ENCODE measurements around the gene MELTF. TPM values are rescaled to one million over a fixed set of nuclear protein-coding genes. Genes with fewer than 3 reads are reported as not detected.

The MELTF gene
- total RNA-seq, 1 experiment from 2014 or later = 18.7 TPM

DNA sequence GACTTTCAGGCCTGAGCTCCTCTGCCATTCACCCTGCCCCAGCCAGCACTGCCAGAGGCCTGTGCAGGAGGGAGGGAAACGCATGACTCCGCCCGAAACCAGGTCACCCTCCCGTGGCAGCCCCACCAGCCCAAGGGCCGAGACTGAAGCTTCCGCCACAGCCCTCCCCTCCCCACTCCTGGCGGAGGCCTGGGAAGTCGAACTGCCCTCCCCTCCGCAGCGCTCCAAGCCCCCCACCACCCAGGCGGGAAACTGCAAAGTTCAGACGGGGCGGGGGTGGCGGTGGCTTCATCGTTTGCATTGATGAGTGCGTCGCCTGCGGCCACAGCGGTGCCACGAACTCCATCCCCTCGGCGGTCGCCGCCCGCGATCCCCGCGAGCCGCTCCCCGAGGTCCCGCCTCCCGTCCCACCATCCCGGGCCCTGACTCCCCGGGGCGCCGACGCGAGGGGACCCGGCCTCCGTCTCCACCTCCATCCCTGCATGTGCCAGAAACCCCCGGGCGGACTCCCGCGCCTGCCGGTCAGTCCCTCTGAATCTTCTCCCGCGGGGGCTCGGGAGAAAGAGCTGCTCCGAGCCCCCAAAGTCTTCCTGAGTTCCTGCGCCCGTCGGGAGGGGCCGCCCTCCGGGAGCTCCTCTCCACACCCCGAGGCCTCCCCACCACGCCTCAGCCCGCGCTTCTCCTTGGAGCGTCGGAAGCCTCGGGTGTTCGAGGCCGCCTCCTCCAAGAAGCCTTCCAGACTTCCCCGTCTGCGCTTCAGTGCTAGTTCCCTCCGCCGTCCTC is 698 bp downstream of the MELTF start:
- Histone ChIP-seq H3K4me3 (ENCODE audit: low read depth in 2 of 2, low read length in 2 of 2) (peak overlapping the region; percentile 60 to 62), H3K27ac (ENCODE audit: low read length) (peak overlapping the region; percentile 51; the same call in 1 of the 2 replicates), H3K4me1 (ENCODE audit: control insufficient read depth, insufficient read depth, low read length) (peaks cover 9% of the 10 kb centered on the region), H3K27me3 (ENCODE audit: control insufficient read depth, insufficient read depth, low read length) (no peaks in the 10 kb centered on the region), H3K9me3 (ENCODE audit: control insufficient read depth, insufficient read depth, low read depth, low read length) (no peaks in the 10 kb centered on the region), H3K36me3 (ENCODE audit: control insufficient read depth, insufficient read depth, low read length) (no peaks in the 10 kb centered on the region)
- no peak for TF ChIP-seq SIN3A (IDR thresholded peaks at IDR 0.05; ENCODE audit: borderline replicate concordance, insufficient read depth, low read depth, low read length)
- TF ChIP-seq, protein P1, sequence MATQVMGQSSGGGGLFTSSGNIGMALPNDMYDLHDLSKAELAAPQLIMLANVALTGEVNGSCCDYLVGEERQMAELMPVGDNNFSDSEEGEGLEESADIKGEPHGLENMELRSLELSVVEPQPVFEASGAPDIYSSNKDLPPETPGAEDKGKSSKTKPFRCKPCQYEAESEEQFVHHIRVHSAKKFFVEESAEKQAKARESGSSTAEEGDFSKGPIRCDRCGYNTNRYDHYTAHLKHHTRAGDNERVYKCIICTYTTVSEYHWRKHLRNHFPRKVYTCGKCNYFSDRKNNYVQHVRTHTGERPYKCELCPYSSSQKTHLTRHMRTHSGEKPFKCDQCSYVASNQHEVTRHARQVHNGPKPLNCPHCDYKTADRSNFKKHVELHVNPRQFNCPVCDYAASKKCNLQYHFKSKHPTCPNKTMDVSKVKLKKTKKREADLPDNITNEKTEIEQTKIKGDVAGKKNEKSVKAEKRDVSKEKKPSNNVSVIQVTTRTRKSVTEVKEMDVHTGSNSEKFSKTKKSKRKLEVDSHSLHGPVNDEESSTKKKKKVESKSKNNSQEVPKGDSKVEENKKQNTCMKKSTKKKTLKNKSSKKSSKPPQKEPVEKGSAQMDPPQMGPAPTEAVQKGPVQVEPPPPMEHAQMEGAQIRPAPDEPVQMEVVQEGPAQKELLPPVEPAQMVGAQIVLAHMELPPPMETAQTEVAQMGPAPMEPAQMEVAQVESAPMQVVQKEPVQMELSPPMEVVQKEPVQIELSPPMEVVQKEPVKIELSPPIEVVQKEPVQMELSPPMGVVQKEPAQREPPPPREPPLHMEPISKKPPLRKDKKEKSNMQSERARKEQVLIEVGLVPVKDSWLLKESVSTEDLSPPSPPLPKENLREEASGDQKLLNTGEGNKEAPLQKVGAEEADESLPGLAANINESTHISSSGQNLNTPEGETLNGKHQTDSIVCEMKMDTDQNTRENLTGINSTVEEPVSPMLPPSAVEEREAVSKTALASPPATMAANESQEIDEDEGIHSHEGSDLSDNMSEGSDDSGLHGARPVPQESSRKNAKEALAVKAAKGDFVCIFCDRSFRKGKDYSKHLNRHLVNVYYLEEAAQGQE (IDR thresholded peaks at IDR 0.05; ENCODE audit: insufficient read depth in 1 of 2, low read depth in 2 of 2, low read length in 1 of 2) = no peak
- TF ChIP-seq, protein P2, sequence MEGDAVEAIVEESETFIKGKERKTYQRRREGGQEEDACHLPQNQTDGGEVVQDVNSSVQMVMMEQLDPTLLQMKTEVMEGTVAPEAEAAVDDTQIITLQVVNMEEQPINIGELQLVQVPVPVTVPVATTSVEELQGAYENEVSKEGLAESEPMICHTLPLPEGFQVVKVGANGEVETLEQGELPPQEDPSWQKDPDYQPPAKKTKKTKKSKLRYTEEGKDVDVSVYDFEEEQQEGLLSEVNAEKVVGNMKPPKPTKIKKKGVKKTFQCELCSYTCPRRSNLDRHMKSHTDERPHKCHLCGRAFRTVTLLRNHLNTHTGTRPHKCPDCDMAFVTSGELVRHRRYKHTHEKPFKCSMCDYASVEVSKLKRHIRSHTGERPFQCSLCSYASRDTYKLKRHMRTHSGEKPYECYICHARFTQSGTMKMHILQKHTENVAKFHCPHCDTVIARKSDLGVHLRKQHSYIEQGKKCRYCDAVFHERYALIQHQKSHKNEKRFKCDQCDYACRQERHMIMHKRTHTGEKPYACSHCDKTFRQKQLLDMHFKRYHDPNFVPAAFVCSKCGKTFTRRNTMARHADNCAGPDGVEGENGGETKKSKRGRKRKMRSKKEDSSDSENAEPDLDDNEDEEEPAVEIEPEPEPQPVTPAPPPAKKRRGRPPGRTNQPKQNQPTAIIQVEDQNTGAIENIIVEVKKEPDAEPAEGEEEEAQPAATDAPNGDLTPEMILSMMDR (IDR thresholded peaks at IDR 0.05) = no peak
- no peak for TF ChIP-seq TCF7L2 (IDR thresholded peaks at IDR 0.05; ENCODE audit: low read depth, low read length)
- TF ChIP-seq POLR2AphosphoS5 (IDR thresholded peaks at IDR 0.05; ENCODE audit: low read depth, low read length) = no peak
- POLR2A ChIA-PET = interaction anchor here (0.6 to 0.8 kb wide), 2 partner anchors 8 to 35 kb away, joined by 4 to 8 read pairs; no protein-coding TSS in a partner anchor
- CTCF ChIA-PET = interaction anchor here (0.6 to 2.2 kb wide), 6 partner anchors 8 to 518 kb away, joined by 3 to 6 read pairs (median 3); no protein-coding TSS in a partner anchor
- ATAC-seq = peak; percentile 40
- in situ Hi-C loops (cut with HindIII; ENCODE audit: low pct_unique_long_range_greater_than_20kb, low sequenced_read_pairs) (no loop called here), intact Hi-C loops (cut with micrococcal nuclease; ENCODE audit: unreplicated experiment) (no loop called here)
- DNase-seq (ENCODE audit: low read depth, low spot score) = no peak
- no TSS peak for BruUV-seq (replicated peaks)

DNA sequence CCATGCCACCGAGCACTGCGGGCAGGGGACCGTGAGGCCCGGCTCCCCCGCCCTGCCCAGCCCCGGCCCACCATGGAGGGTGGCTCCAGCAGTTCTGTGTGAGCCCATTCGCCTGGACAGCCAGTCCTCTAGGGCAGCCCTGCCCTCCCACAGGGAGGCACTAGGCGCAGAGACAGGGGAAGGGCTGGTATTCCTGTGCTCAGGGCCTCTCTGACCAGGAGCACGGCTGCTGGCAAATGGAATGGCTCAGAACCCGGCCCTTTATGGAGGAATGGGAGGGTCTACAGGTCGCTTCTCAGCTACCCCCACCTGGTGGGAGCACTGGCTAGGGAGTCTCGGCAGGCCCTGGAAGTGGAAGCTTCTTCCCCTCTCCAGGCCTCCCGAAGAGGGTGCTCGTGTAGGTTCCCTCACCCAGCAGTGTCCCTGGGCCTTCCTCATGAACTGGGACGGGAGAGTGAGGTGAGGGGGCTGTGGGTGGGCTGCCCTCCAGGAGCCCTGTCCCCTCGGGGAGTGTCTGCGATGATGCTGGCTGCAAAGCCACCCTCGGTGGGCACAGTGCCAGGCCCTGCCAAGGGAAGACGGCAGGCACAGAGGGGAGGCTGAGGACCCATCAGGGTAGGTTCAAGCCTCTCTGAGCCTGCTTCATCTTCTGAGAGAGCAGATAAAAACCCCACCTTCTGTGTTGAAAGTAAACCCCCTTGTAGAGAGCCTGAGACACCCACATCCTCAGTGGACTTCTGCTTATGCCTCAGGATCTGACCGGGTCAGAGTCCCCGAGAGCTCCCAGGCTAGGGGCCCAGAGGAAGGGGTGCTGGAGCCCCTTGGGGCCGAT is 1.5 kb downstream of the MELTF start:
- intact Hi-C loops (cut with micrococcal nuclease; ENCODE audit: unreplicated experiment) = no loop called here

More for the DNA sequence above, 1.5 kb downstream of the MELTF start:
- Histone ChIP-seq H3K4me1 (ENCODE audit: control insufficient read depth, insufficient read depth, low read length) (peaks cover 9% of the 10 kb centered on the region), H3K9me3 (ENCODE audit: control insufficient read depth, insufficient read depth, low read depth, low read length) (no peaks in the 10 kb centered on the region), H3K36me3 (ENCODE audit: control insufficient read depth, insufficient read depth, low read length) (no peaks in the 10 kb centered on the region), H3K4me3 (ENCODE audit: low read depth in 2 of 2, low read length in 2 of 2) (peak overlapping the region in 1 of 2 experiments; percentile 62; a peak in 2 of 4 replicates), H3K27ac (ENCODE audit: low read length) (no peak overlapping the region), H3K27me3 (ENCODE audit: control insufficient read depth, insufficient read depth, low read length) (no peaks in the 10 kb centered on the region)
- ATAC-seq (0 out of 2 replicates have a peak, but pooled peaks have one; percentile 5), DNase-seq (ENCODE audit: low read depth, low spot score) (no peak)
- no TSS peak for BruUV-seq (replicated peaks)
- CTCF ChIA-PET = interaction anchor here (0.6 to 2.2 kb wide), 2 partner anchors 8 to 53 kb away, joined by 3 to 6 read pairs; no protein-coding TSS in a partner anchor
- in situ Hi-C loops (cut with HindIII; ENCODE audit: low pct_unique_long_range_greater_than_20kb, low sequenced_read_pairs) = no loop called here
- no peak for TF ChIP-seq SIN3A (IDR thresholded peaks at IDR 0.05; ENCODE audit: borderline replicate concordance, insufficient read depth, low read depth, low read length)
- TF ChIP-seq, protein P1 (IDR thresholded peaks at IDR 0.05; ENCODE audit: insufficient read depth in 1 of 2, low read depth in 2 of 2, low read length in 1 of 2) = no peak
- TF ChIP-seq, protein P2 (IDR thresholded peaks at IDR 0.05) = no peak
- TF ChIP-seq TCF7L2 (IDR thresholded peaks at IDR 0.05; ENCODE audit: low read depth, low read length) = no peak
- no peak for TF ChIP-seq POLR2AphosphoS5 (IDR thresholded peaks at IDR 0.05; ENCODE audit: low read depth, low read length)
- POLR2A ChIA-PET = interaction anchor here (0.8 kb wide), 1 partner anchor 8 kb away, joined by 4 read pairs; no protein-coding TSS in a partner anchor

Measured in Panc1 (cell line).